ENCODE results near the gene KIAA1586.

The KIAA1586 gene

GRCh38 chr6:57102976-57103375 lies 56.5 kb downstream of the KIAA1586 start:
- in situ Hi-C loops (cut with HindIII; ENCODE audit: low sequenced_read_pairs), result no loop called here

- in situ Hi-C loops (cut with HindIII; ENCODE audit: low sequenced_read_pairs), result no loop called here
Measured at GRCh38 chr6:57104336-57104735, 57.8 kb downstream of the KIAA1586 start.
